Stimulated activated CD4-positive, alpha-beta T cell treated with anti-CD3 and anti-CD28 coated beads, Interleukin-4, amount 100 ng/mL, for 1 hour (primary cell): ENCODE data around the gene PARD3B.

Experiments
- DNase-seq: peaks from one replicate; pipeline ENCODE4 v3.0.0-alpha.2; 2020

Gene PARD3B

GRCh38 chr2:205025580-205026240 lies 480.4 kb downstream of the PARD3B start:
- DNase-seq = no peak

GRCh38 chr2:205030695-205031094 lies 485.4 kb downstream of the PARD3B start:
- no peak for DNase-seq

- no peak for DNase-seq
Observed at GRCh38 chr2:205032093-205032551, 486.8 kb downstream of the PARD3B start.

GRCh38 chr2:205033431-205033830 lies 488.2 kb downstream of the PARD3B start:
- DNase-seq = no peak

- DNase-seq = no peak
Observed at GRCh38 chr2:205034034-205034433, 488.8 kb downstream of the PARD3B start.

- DNase-seq = no peak
Observed at GRCh38 chr2:205040323-205040722, 495.0 kb downstream of the PARD3B start.

GRCh38 chr2:205041472-205042130 lies 496.3 kb downstream of the PARD3B start:
- no peak for DNase-seq

- no peak for DNase-seq
Observed at GRCh38 chr2:205043285-205043684, 498.0 kb downstream of the PARD3B start.

GRCh38 chr2:205045706-205046105 lies 500.4 kb downstream of the PARD3B start:
- no peak for DNase-seq

- no peak for DNase-seq
Observed at GRCh38 chr2:205047273-205047839, 502.1 kb downstream of the PARD3B start.

- DNase-seq = no peak
Observed at GRCh38 chr2:205051417-205051816, 506.1 kb downstream of the PARD3B start.

- DNase-seq = no peak
Observed at GRCh38 chr2:205052781-205053180, 507.5 kb downstream of the PARD3B start.

GRCh38 chr2:205053827-205054410 lies 508.6 kb downstream of the PARD3B start:
- DNase-seq = no peak

- no peak for DNase-seq
Observed at GRCh38 chr2:205054789-205055188, 509.5 kb downstream of the PARD3B start.

- DNase-seq = no peak
Observed at GRCh38 chr2:205055251-205055650, 510.0 kb downstream of the PARD3B start.

GRCh38 chr2:205056151-205056561 lies 510.9 kb downstream of the PARD3B start:
- DNase-seq = no peak

GRCh38 chr2:205058409-205058808 lies 513.1 kb downstream of the PARD3B start:
- DNase-seq = no peak

GRCh38 chr2:205060269-205060668 lies 515.0 kb downstream of the PARD3B start:
- no peak for DNase-seq

- DNase-seq = no peak
Observed at GRCh38 chr2:205066081-205066480, 520.8 kb downstream of the PARD3B start.

GRCh38 chr2:205069928-205070327 lies 524.7 kb downstream of the PARD3B start:
- DNase-seq = no peak

GRCh38 chr2:205070889-205071288 lies 525.6 kb downstream of the PARD3B start:
- DNase-seq = no peak

- no peak for DNase-seq
Observed at GRCh38 chr2:205073433-205074020, 528.3 kb downstream of the PARD3B start.

- no peak for DNase-seq
Observed at GRCh38 chr2:205076405-205076804, 531.1 kb downstream of the PARD3B start.

- no peak for DNase-seq
Observed at GRCh38 chr2:205077159-205077558, 531.9 kb downstream of the PARD3B start.
